ENCODE data around the gene ARID4B.
A peak's percentile ranks its signal among the peaks of the same experiment; 100 is the strongest.

Gene ARID4B

GRCh38 chr1:235176486-235176885 is 151.5 kb downstream of the ARID4B start:
- no peak for DNase-seq (ENCODE audit: low read depth)
- TF ChIP-seq MYC (IDR thresholded peaks at IDR 0.05; ENCODE audit: low read depth, low read length) (no peak), CTCF (IDR thresholded peaks at IDR 0.05; ENCODE audit: low read depth, low read length) (no peak), POLR2A (IDR thresholded peaks at IDR 0.05; ENCODE audit: extremely low read depth, insufficient read length) (no peak), MAX (IDR thresholded peaks at IDR 0.05; ENCODE audit: low read depth, low read length) (no peak)
- no peak overlapping the region for H3K4me3 ChIP-seq (ENCODE audit: low read depth, low read length)

GRCh38 chr1:235169986-235170385 is 158.0 kb downstream of the ARID4B start:
- DNase-seq (ENCODE audit: low read depth) = no peak
- TF ChIP-seq MYC (IDR thresholded peaks at IDR 0.05; ENCODE audit: low read depth, low read length) (no peak), MAX (IDR thresholded peaks at IDR 0.05; ENCODE audit: low read depth, low read length) (no peak), POLR2A (IDR thresholded peaks at IDR 0.05; ENCODE audit: extremely low read depth, insufficient read length) (no peak), CTCF (IDR thresholded peaks at IDR 0.05; ENCODE audit: low read depth, low read length) (no peak)
- H3K4me3 ChIP-seq (ENCODE audit: low read depth, low read length) = no peak overlapping the region

GRCh38 chr1:235168375-235168774 is 159.6 kb downstream of the ARID4B start:
- no peak for TF ChIP-seq MYC (IDR thresholded peaks at IDR 0.05; ENCODE audit: low read depth, low read length)
- TF ChIP-seq POLR2A (IDR thresholded peaks at IDR 0.05; ENCODE audit: extremely low read depth, insufficient read length) = no peak
- TF ChIP-seq CTCF (IDR thresholded peaks at IDR 0.05; ENCODE audit: low read depth, low read length) = no peak
- TF ChIP-seq MAX (IDR thresholded peaks at IDR 0.05; ENCODE audit: low read depth, low read length) = no peak
- no peak for DNase-seq (ENCODE audit: low read depth)
- H3K4me3 ChIP-seq (ENCODE audit: low read depth, low read length) = no peak overlapping the region

GRCh38 chr1:235161685-235162327 is 166.2 kb downstream of the ARID4B start:
- peak; percentile 7 for DNase-seq (ENCODE audit: low read depth)
- no peak for TF ChIP-seq MYC (IDR thresholded peaks at IDR 0.05; ENCODE audit: low read depth, low read length)
- TF ChIP-seq CTCF (IDR thresholded peaks at IDR 0.05; ENCODE audit: low read depth, low read length) = no peak
- no peak for TF ChIP-seq MAX (IDR thresholded peaks at IDR 0.05; ENCODE audit: low read depth, low read length)
- no peak for TF ChIP-seq POLR2A (IDR thresholded peaks at IDR 0.05; ENCODE audit: extremely low read depth, insufficient read length)
- H3K4me3 ChIP-seq (ENCODE audit: low read depth, low read length) = peak overlapping the region; percentile 76

GRCh38 chr1:235160957-235161684 is 166.9 kb downstream of the ARID4B start, which contains the start of gene RBM34:
RBM34 (minus strand) TSS chr1:235161250; CDS start chr1:235161226, 24 bp downstream.
- peak; percentile 93 for DNase-seq (ENCODE audit: low read depth)
- TF ChIP-seq CTCF (IDR thresholded peaks at IDR 0.05; ENCODE audit: low read depth, low read length) (no peak), POLR2A (IDR thresholded peaks at IDR 0.05; ENCODE audit: extremely low read depth, insufficient read length) (peak; percentile 99), MAX (IDR thresholded peaks at IDR 0.05; ENCODE audit: low read depth, low read length) (peak; percentile 75), MYC (IDR thresholded peaks at IDR 0.05; ENCODE audit: low read depth, low read length) (peak; percentile 35)
- H3K4me3 ChIP-seq (ENCODE audit: low read depth, low read length) = peak within 1 kb of the TSS; percentile 76
